ENCODE data around the gene SLIT3. TPM values are rescaled to one million over a fixed set of nuclear protein-coding genes. Genes with fewer than 3 reads are reported as not detected.

The SLIT3 gene
- total and polyA plus RNA-seq, 10 of the 15 experiments (the other 5 are each of a cell fraction or from before 2014, with no cell fraction given) = 0.05 TPM; not detected in 9

DNA sequence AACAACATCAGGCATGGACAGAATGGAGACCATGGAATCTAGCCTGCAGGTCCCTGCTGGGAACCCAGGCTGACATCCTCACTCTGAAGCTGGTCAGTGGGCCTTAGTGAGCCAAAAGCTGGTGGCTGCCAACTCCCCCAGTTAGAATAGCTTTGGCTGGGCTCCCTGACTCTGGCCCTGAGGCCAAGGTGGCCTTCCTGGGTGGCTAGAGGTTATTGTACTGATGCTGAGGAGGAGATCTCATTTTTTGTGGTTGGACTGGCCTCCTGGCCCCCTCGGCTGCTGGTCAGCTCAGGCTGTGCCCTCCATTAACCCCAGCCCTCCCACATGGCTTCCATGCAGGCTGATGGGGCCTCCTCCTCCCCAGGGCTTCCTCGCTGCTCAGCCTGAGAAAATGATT, 620.5 kb downstream of the SLIT3 start (continued):
- TF ChIP-seq, protein P1, sequence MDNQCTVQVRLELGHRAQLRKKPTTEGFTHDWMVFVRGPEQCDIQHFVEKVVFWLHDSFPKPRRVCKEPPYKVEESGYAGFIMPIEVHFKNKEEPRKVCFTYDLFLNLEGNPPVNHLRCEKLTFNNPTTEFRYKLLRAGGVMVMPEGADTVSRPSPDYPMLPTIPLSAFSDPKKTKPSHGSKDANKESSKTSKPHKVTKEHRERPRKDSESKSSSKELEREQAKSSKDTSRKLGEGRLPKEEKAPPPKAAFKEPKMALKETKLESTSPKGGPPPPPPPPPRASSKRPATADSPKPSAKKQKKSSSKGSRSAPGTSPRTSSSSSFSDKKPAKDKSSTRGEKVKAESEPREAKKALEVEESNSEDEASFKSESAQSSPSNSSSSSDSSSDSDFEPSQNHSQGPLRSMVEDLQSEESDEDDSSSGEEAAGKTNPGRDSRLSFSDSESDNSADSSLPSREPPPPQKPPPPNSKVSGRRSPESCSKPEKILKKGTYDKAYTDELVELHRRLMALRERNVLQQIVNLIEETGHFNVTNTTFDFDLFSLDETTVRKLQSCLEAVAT (IDR thresholded peaks at IDR 0.05) = no peak
- TF ChIP-seq MYB (IDR thresholded peaks at IDR 0.05; ENCODE audit: borderline replicate concordance, low read depth, low read length) (no peak), RB1 (IDR thresholded peaks at IDR 0.05; ENCODE audit: borderline replicate concordance) (no peak), USF2 (IDR thresholded peaks at IDR 0.05; ENCODE audit: borderline replicate concordance, low read depth, low read length) (no peak), NFYB (IDR thresholded peaks at IDR 0.05; ENCODE audit: insufficient read depth, low read depth, low read length) (no peak), MAX (IDR thresholded peaks at IDR 0.05; ENCODE audit: low read depth, low read length) (no peak), LARP7 (IDR thresholded peaks at IDR 0.05) (no peak), MXI1 (IDR thresholded peaks at IDR 0.05; ENCODE audit: low read depth, low read length) (no peak)

- no peak overlapping the region for H2AFZ ChIP-seq (ENCODE audit: control insufficient read depth, low read depth, low read length)
- intact Hi-C loops (cut with micrococcal nuclease; ENCODE audit: unreplicated experiment) (loop anchor here (1.0 to 5.0 kb wide), 3 partner anchors 267 to 903 kb away; partner anchors contain the start of gene SPDL1), in situ Hi-C loops (cut with MboI) (loop anchor here (10.0 kb wide), 1 partner anchor 625 kb away; the partner anchor contains the start of gene SLIT3)
- no peaks in the 10 kb centered on the region for H3K4me1 ChIP-seq (ENCODE audit: control insufficient read depth, insufficient read depth, low read length)
- no peaks in the 10 kb centered on the region for H3K36me3 ChIP-seq (ENCODE audit: control insufficient read depth in 2 of 2, insufficient read depth in 2 of 2, low read length in 1 of 2)
- no peak for TF ChIP-seq NR2C2 (IDR thresholded peaks at IDR 0.05; ENCODE audit: borderline replicate concordance, control insufficient read depth, insufficient read length, low read depth)
- peak; percentile 86 for TF ChIP-seq RAD21 (IDR thresholded peaks at IDR 0.05; ENCODE audit: insufficient read depth, low read depth, low read length)
- TF ChIP-seq CTCF (IDR thresholded peaks at IDR 0.05 in 2 of 3, conservative IDR thresholded peaks at IDR 0.05 in 1 of 3; ENCODE audit: control insufficient read depth in 2 of 3, extremely low read depth in 1 of 3, insufficient read depth in 1 of 3, low read depth in 3 of 3, low read length in 3 of 3) = peak; percentile 78 to 91 (median 83)
- TF ChIP-seq ZNF207 (IDR thresholded peaks at IDR 0.05; ENCODE audit: borderline replicate concordance) = 0 out of 2 replicates have a peak, but pooled peaks have one; percentile 32
- no peak for TF ChIP-seq SIX5 (IDR thresholded peaks at IDR 0.05; ENCODE audit: low read depth, low read length, severe bottlenecking)
- peak; percentile 76 for TF ChIP-seq SMC3 (IDR thresholded peaks at IDR 0.05; ENCODE audit: borderline replicate concordance, low read length)
- ChIA-PET SMC1A (ENCODE audit: uncharacterized antibody, unreplicated experiment) (interaction anchor here (0.6 to 1.2 kb wide), 2 partner anchors 622 to 624 kb away, joined by 3 to 4 read pairs; partner anchors contain the start of gene SLIT3), RAD21 (ENCODE audit: unreplicated experiment) (interaction anchor here (1.2 kb wide), 1 partner anchor 410 kb away, joined by 3 read pairs; no protein-coding TSS in a partner anchor), POLR2A (no interaction called here), CTCF (interaction anchor here (0.6 to 2.0 kb wide), 6 partner anchors 9 to 900 kb away, joined by 3 to 5 read pairs (median 3); no protein-coding TSS in a partner anchor)
- H3K9ac ChIP-seq (ENCODE audit: control insufficient read depth, insufficient read depth, low read length) = no peak overlapping the region
- no TSS peak for BruUV-seq (replicated peaks)
- WGBS (ENCODE audit: insufficient coverage, insufficient replicate concordance, low lambda C conversion rate, missing lambda C conversion rate) = 6% methylated on average over 9 of the region's 9 CpGs
- FAIRE-seq (peak; percentile 92), DNase-seq (ENCODE audit: low read depth, low spot score) (peak; percentile 16), ATAC-seq (peak; percentile 88)
- H4K20me1 ChIP-seq (ENCODE audit: control insufficient read depth, insufficient read depth) = no peaks in the 10 kb centered on the region
- no peaks in the 10 kb centered on the region; a peak in 1 of 4 replicates for H3K27me3 ChIP-seq (replicated peaks in 1 of 2; ENCODE audit: control insufficient read depth in 2 of 2, insufficient read depth in 2 of 2, low read length in 1 of 2)
- no peaks in the 10 kb centered on the region for H3K9me3 ChIP-seq (replicated peaks; ENCODE audit: control insufficient read depth, insufficient read depth, low read length)
- no peak overlapping the region for H3K27ac ChIP-seq (ENCODE audit: control insufficient read depth, insufficient read depth)
- H3K4me2 ChIP-seq (ENCODE audit: control insufficient read depth, insufficient read depth) = no peak overlapping the region
- H3K79me2 ChIP-seq (ENCODE audit: control insufficient read depth, insufficient read depth, low read length) = no peaks in the 10 kb centered on the region
- no peak overlapping the region for H3K4me3 ChIP-seq
Observed at GRCh38 chr5:168679515-168679920, 621.4 kb downstream of the SLIT3 start.
